Measurements from ENCODE around the gene OSTF1. TPM values are rescaled to one million over a fixed set of nuclear protein-coding genes. Genes with fewer than 3 reads are reported as not detected.
A peak's percentile ranks its signal among the peaks of the same experiment; 100 is the strongest.

OSTF1 gene
- total and polyA plus RNA-seq, 2 experiments from 2014 or later: 15.6 to 24.0 TPM

- H3K4me3 ChIP-seq: no peak overlapping the region
Measured at GRCh38 chr9:75085640-75086039, 2.7 kb upstream of the OSTF1 start.

More at GRCh38 chr9:75085640-75086039, 2.7 kb upstream of the OSTF1 start:
- Histone ChIP-seq H3K4me2 (0 out of 2 replicates have a peak overlapping the region, but pooled peaks have one; percentile 71), H3K79me2 (replicated peaks; ENCODE audit: insufficient read depth) (peaks cover 6% of the 10 kb centered on the region), H3K36me3 (ENCODE audit: insufficient read depth) (no peaks in the 10 kb centered on the region), H2AFZ (no peak overlapping the region), H3K27ac (ENCODE audit: low read depth) (no peak overlapping the region), H3K9me2 (ENCODE audit: insufficient read depth) (no peaks in the 10 kb centered on the region), H4K20me1 (replicated peaks; ENCODE audit: insufficient read depth) (0 out of 2 replicates have a peak, but pooled peaks cover 7% of the 10 kb centered on the region), H3F3A (replicated peaks; ENCODE audit: low read depth) (no peaks in the 10 kb centered on the region), H3K4me1 (ENCODE audit: insufficient read depth) (peaks cover 29% of the 10 kb centered on the region), H3K27me3 (ENCODE audit: insufficient read depth) (peaks cover 5% of the 10 kb centered on the region; the same call in 1 of the 2 replicates)
- no peak overlapping the region for H3K27ac Mint-ChIP-seq
- TF ChIP-seq POLR2AphosphoS5 (IDR thresholded peaks at IDR 0.05; ENCODE audit: low read depth) (no peak), JUNB (IDR thresholded peaks at IDR 0.05; ENCODE audit: unreplicated experiment) (no peak), NANOG (IDR thresholded peaks at IDR 0.05; ENCODE audit: borderline replicate concordance) (no peak), ZNF462 (CRISPR knock-in tag; IDR thresholded peaks at IDR 0.05) (no peak), ZNF114 (CRISPR knock-in tag; IDR thresholded peaks at IDR 0.05) (no peak), CTCF (conservative IDR thresholded peaks at IDR 0.05; ENCODE audit: low read depth in 2 of 2) (no peak), STAT1 (IDR thresholded peaks at IDR 0.05; ENCODE audit: unreplicated experiment) (no peak), EZH2 (IDR thresholded peaks at IDR 0.05; ENCODE audit: low read depth, unreplicated experiment) (no peak), ETS1 (IDR thresholded peaks at IDR 0.05) (no peak)
- no peak overlapping the region for H3K4me3 Mint-ChIP-seq
- H3K4me1 Mint-ChIP-seq: peaks cover 33% of the 10 kb centered on the region
- DNase-seq (ENCODE audit: low spot score) (no peak), ATAC-seq (no peak)
- peaks cover 2% of the 10 kb centered on the region; the same call in 1 of the 3 replicates for H3K36me3 Mint-ChIP-seq (ENCODE audit: low read depth)
- peaks cover 4% of the 10 kb centered on the region for H3K27me3 Mint-ChIP-seq (ENCODE audit: insufficient read depth, low read depth, poor library complexity)
- H3K9me3 Mint-ChIP-seq: no peaks in the 10 kb centered on the region; the same call in 2 of the 3 replicates
